Activated T-helper 1 cell treated with anti-CD3 and anti-CD28 coated beads, Interleukin-12 subunit alpha, Interleukin-12 subunit beta, Interleukin-2, Interleukin-4 antibody, amounts not matched to agents 30 ng/mL and 10 ng/mL and 1 ng/mL, durations not matched to agents 14 hours and 24 hours and 36 hours (primary cell): Measurements from ENCODE around the gene TBC1D28. TPM values are rescaled to one million over a fixed set of nuclear protein-coding genes. Genes with fewer than 3 reads are reported as not detected.
"Not testable (repeated sequence)": the region's sequence is repeated elsewhere in the genome, so short reads cannot be mapped to it uniquely, and the experiment has no call there.

ENCODE experiments used
- DNase-seq: peaks from one replicate; pipeline ENCODE4 v3.0.0; 2021; ENCODE audit warnings: low spot score
- H3K27ac Mint-ChIP-seq: one replicate; pipeline ENCODE4 v1.8.0; 2021; ENCODE audit warnings: mild to moderate bottlenecking, mixed read lengths
- H3K27me3 Mint-ChIP-seq: one replicate; pipeline ENCODE4 v1.8.0; 2022; ENCODE audit warnings: mild to moderate bottlenecking, moderate library complexity, mixed read lengths; ENCODE audit not compliant: insufficient read depth
- H3K36me3 Mint-ChIP-seq: one replicate; pipeline ENCODE4 v1.8.0; 2021; ENCODE audit warnings: low read depth, mixed read lengths
- H3K4me1 Mint-ChIP-seq: one replicate; pipeline ENCODE4 v1.8.0; 2021; ENCODE audit warnings: low read depth, mixed read lengths
- H3K4me3 Mint-ChIP-seq: one replicate; pipeline ENCODE4 v1.8.0; 2021; ENCODE audit warnings: mild to moderate bottlenecking, moderate library complexity, mixed read lengths
- H3K9me3 Mint-ChIP-seq: one replicate; pipeline ENCODE4 v1.8.0; 2021; ENCODE audit warnings: mixed read lengths
- intact Hi-C: fragments of 100-400 bp; cut with micrococcal nuclease; formaldehyde crosslinking; loops from one replicate; pipeline ENCODE4 v1.15.1; 2024
- total RNA-seq: library from RNA; stranded (reverse); gene quantifications from 2 replicates; pipeline ENCODE4 v1.2.3, GENCODE V29; 2022

The TBC1D28 gene
- total RNA-seq = 0.08 TPM in 1 of 2 replicates, not detected in the other

- intact Hi-C loops, H3K4me3 Mint-ChIP-seq, H3K27ac Mint-ChIP-seq, H3K36me3 Mint-ChIP-seq, DNase-seq, H3K27me3 Mint-ChIP-seq, H3K9me3 Mint-ChIP-seq, H3K4me1 Mint-ChIP-seq: not testable (repeated sequence)
Measured at GRCh38 chr17:18644291-18644690, at the start of gene TBC1D28. Gene TBC1D28 (minus strand): TSS chr17:18644391. CDS start chr17:18641352, 3,039 bp downstream.

GRCh38 chr17:18682668-18683067 is 38.5 kb upstream of the TBC1D28 start:
- H3K4me1 Mint-ChIP-seq, H3K9me3 Mint-ChIP-seq, H3K27ac Mint-ChIP-seq, H3K36me3 Mint-ChIP-seq, intact Hi-C loops, DNase-seq, H3K27me3 Mint-ChIP-seq: not testable (repeated sequence)
- H3K4me3 Mint-ChIP-seq = peak overlapping the region; percentile 91

- Mint-ChIP-seq H3K4me3 (peak within 1 kb of the TSS; percentile 91), H3K27ac (peak within 1 kb of the TSS; percentile 88)
- H3K27me3 Mint-ChIP-seq, H3K4me1 Mint-ChIP-seq, H3K36me3 Mint-ChIP-seq, intact Hi-C loops, H3K9me3 Mint-ChIP-seq: not testable (repeated sequence)
- peak; percentile 76 for DNase-seq
Measured at GRCh38 chr17:18681767-18682571, 37.8 kb upstream of the TBC1D28 start, which contains the start of gene FOXO3B. Gene FOXO3B (minus strand): TSS chr17:18682314. CDS start chr17:18681651, 663 bp downstream.

- H3K27me3 Mint-ChIP-seq, intact Hi-C loops, H3K4me1 Mint-ChIP-seq, H3K27ac Mint-ChIP-seq, H3K4me3 Mint-ChIP-seq, DNase-seq: not testable (repeated sequence)
- peaks cover 24% of the 10 kb centered on the region for H3K36me3 Mint-ChIP-seq
- H3K9me3 Mint-ChIP-seq = peaks cover 15% of the 10 kb centered on the region
Measured at GRCh38 chr17:18677381-18677780, 33.2 kb upstream of the TBC1D28 start.

GRCh38 chr17:18676928-18677327 is 32.7 kb upstream of the TBC1D28 start:
- H3K4me3 Mint-ChIP-seq, H3K27ac Mint-ChIP-seq, H3K27me3 Mint-ChIP-seq, H3K4me1 Mint-ChIP-seq, DNase-seq, intact Hi-C loops: not testable (repeated sequence)
- peaks cover 15% of the 10 kb centered on the region for H3K9me3 Mint-ChIP-seq
- H3K36me3 Mint-ChIP-seq = peaks cover 26% of the 10 kb centered on the region

GRCh38 chr17:18672395-18673227 is 28.4 kb upstream of the TBC1D28 start:
- H3K27ac Mint-ChIP-seq, DNase-seq, H3K27me3 Mint-ChIP-seq, intact Hi-C loops, H3K4me1 Mint-ChIP-seq, H3K4me3 Mint-ChIP-seq: not testable (repeated sequence)
- Mint-ChIP-seq H3K36me3 (peaks cover 50% of the 10 kb centered on the region), H3K9me3 (peaks cover 33% of the 10 kb centered on the region)

GRCh38 chr17:18668625-18669024 is 24.4 kb upstream of the TBC1D28 start:
- H3K4me3 Mint-ChIP-seq, DNase-seq, H3K27ac Mint-ChIP-seq, intact Hi-C loops, H3K27me3 Mint-ChIP-seq, H3K4me1 Mint-ChIP-seq: not testable (repeated sequence)
- Mint-ChIP-seq H3K9me3 (peaks cover 31% of the 10 kb centered on the region), H3K36me3 (peaks cover 34% of the 10 kb centered on the region)

GRCh38 chr17:18667535-18667934 is 23.3 kb upstream of the TBC1D28 start:
- intact Hi-C loops = not testable (repeated sequence)

GRCh38 chr17:18666326-18666725 is 22.1 kb upstream of the TBC1D28 start:
- intact Hi-C loops, H3K27me3 Mint-ChIP-seq, H3K4me3 Mint-ChIP-seq, H3K27ac Mint-ChIP-seq, DNase-seq, H3K4me1 Mint-ChIP-seq: not testable (repeated sequence)
- H3K36me3 Mint-ChIP-seq = peaks cover 30% of the 10 kb centered on the region
- H3K9me3 Mint-ChIP-seq = peaks cover 48% of the 10 kb centered on the region

More at GRCh38 chr17:18667535-18667934, 23.3 kb upstream of the TBC1D28 start:
- DNase-seq, H3K27ac Mint-ChIP-seq, H3K27me3 Mint-ChIP-seq, H3K4me3 Mint-ChIP-seq, H3K4me1 Mint-ChIP-seq: not testable (repeated sequence)
- Mint-ChIP-seq H3K36me3 (peaks cover 35% of the 10 kb centered on the region), H3K9me3 (peaks cover 38% of the 10 kb centered on the region)

GRCh38 chr17:18661924-18662624 is 17.9 kb upstream of the TBC1D28 start:
- intact Hi-C loops, H3K27ac Mint-ChIP-seq, H3K4me1 Mint-ChIP-seq, H3K36me3 Mint-ChIP-seq, H3K27me3 Mint-ChIP-seq, DNase-seq, H3K4me3 Mint-ChIP-seq: not testable (repeated sequence)
- peaks cover 34% of the 10 kb centered on the region for H3K9me3 Mint-ChIP-seq

- H3K4me1 Mint-ChIP-seq, H3K27ac Mint-ChIP-seq, H3K9me3 Mint-ChIP-seq, DNase-seq, H3K36me3 Mint-ChIP-seq, H3K4me3 Mint-ChIP-seq, intact Hi-C loops, H3K27me3 Mint-ChIP-seq: not testable (repeated sequence)
Measured at GRCh38 chr17:18650094-18650493, 5.9 kb upstream of the TBC1D28 start.

GRCh38 chr17:18643124-18643523 is 1.1 kb downstream of the TBC1D28 start:
- H3K27me3 Mint-ChIP-seq, H3K4me3 Mint-ChIP-seq, intact Hi-C loops, H3K4me1 Mint-ChIP-seq, DNase-seq, H3K36me3 Mint-ChIP-seq, H3K27ac Mint-ChIP-seq, H3K9me3 Mint-ChIP-seq: not testable (repeated sequence)
